OCI-LY1 (cell line): ENCODE data around the gene ASH1L.

Source experiments
- H2AFZ ChIP-seq: fragments of 200-600 bp; sonication (generic), shearing (Covaris generic); 2 replicates; pipeline ENCODE4 v1.6.0; 2014; ENCODE audit warnings: antibody characterized with exemption, mild to moderate bottlenecking, low read length
- H3F3A ChIP-seq: fragments of 200-600 bp; sonication (generic), shearing (Covaris generic); 2 replicates; pipeline ENCODE4 v1.6.0; 2014; ENCODE audit warnings: mild to moderate bottlenecking, antibody characterized with exemption, low read length, moderate library complexity; ENCODE audit not compliant: insufficient read depth
- H3K27ac ChIP-seq: fragments of 200-600 bp; sonication (generic); 2 replicates; pipeline ENCODE4 v1.5.1; 2014; ENCODE audit warnings: low read length, mixed run types, mild to moderate bottlenecking, low read depth; ENCODE audit not compliant: poor library complexity, severe bottlenecking
- H3K27me3 ChIP-seq: fragments of 200-600 bp; sonication (generic); 2 replicates; pipeline ENCODE4 v1.6.0; 2014; ENCODE audit warnings: antibody characterized with exemption, mild to moderate bottlenecking, low read length, moderate library complexity; ENCODE audit not compliant: insufficient read depth
- H3K36me3 ChIP-seq: fragments of 200-600 bp; sonication (generic); 2 replicates; pipeline ENCODE4 v1.6.1; 2014; ENCODE audit warnings: mild to moderate bottlenecking, antibody characterized with exemption, low read length, moderate library complexity, mixed read lengths; ENCODE audit not compliant: insufficient read depth
- H3K4me1 ChIP-seq: fragments of 200-600 bp; sonication (generic); 2 replicates; pipeline ENCODE4 v1.5.1; 2014; ENCODE audit warnings: mild to moderate bottlenecking, low read length, moderate library complexity; ENCODE audit not compliant: insufficient read depth, severe bottlenecking
- H3K4me2 ChIP-seq: fragments of 200-600 bp; sonication (generic), shearing (Covaris generic); 2 replicates; pipeline ENCODE4 v1.6.1; 2014; ENCODE audit warnings: low read length
- H3K4me3 ChIP-seq: fragments of 200-600 bp; sonication (generic); 2 replicates; pipeline ENCODE4 v1.5.1; 2014; ENCODE audit warnings: low read length, low read depth, mild to moderate bottlenecking, mixed read lengths; ENCODE audit not compliant: poor library complexity, severe bottlenecking
- H3K79me2 ChIP-seq: fragments of 200-600 bp; shearing (Covaris generic); 2 replicates; pipeline ENCODE4 v1.6.1; 2016; ENCODE audit warnings: mixed run types, low read length, mixed read lengths; ENCODE audit not compliant: insufficient read depth
- H3K9ac ChIP-seq: fragments of 200-600 bp; sonication (generic), shearing (Covaris generic); 2 replicates; pipeline ENCODE4 v1.6.1; 2014; ENCODE audit warnings: mild to moderate bottlenecking, low read length, mixed read lengths
- H3K9me2 ChIP-seq: fragments of 200-600 bp; sonication (generic), shearing (Covaris generic); 2 replicates; pipeline ENCODE4 v1.6.1; 2014; ENCODE audit warnings: low read depth, mild to moderate bottlenecking, low read length, mixed read lengths
- H3K9me3 ChIP-seq: fragments of 200-600 bp; shearing (Covaris generic); 2 replicates; pipeline ENCODE4 v1.6.1; 2014; ENCODE audit warnings: low read length, mixed read lengths
- H4K20me1 ChIP-seq: fragments of 200-600 bp; sonication (generic), shearing (Covaris generic); 2 replicates; pipeline ENCODE4 v1.6.0; 2016; ENCODE audit warnings: mild to moderate bottlenecking, low read length; ENCODE audit not compliant: insufficient read depth
- CTCF ChIP-seq: fragments of 200-600 bp; sonication (generic), shearing (Covaris generic); IDR thresholded peaks from 2 replicates; pipeline ENCODE4 v1.5.1; 2017; ENCODE audit warnings: mild to moderate bottlenecking, antibody characterized with exemption, low read length, moderate library complexity, mixed read lengths
- EZH2 ChIP-seq: fragments of 200-600 bp; sonication (generic), shearing (Covaris generic); IDR thresholded peaks from 2 replicates; pipeline ENCODE4 v1.8.0; 2017; ENCODE audit warnings: borderline replicate concordance, mixed run types, mild to moderate bottlenecking, antibody characterized with exemption, low read length, moderate library complexity, mixed read lengths

Gene ASH1L

GRCh38 chr1:155455588-155456195, 106.9 kb downstream of the ASH1L start:
- Histone ChIP-seq H2AFZ (no peak overlapping the region), H3K4me3 (no peak overlapping the region), H3K4me1 (no peaks in the 10 kb centered on the region), H3K79me2 (peaks cover 7% of the 10 kb centered on the region; the same call in 1 of the 2 replicates), H3K27me3 (no peaks in the 10 kb centered on the region), H3K36me3 (peaks cover 75% of the 10 kb centered on the region), H3K9me2 (no peaks in the 10 kb centered on the region), H3K27ac (no peak overlapping the region), H3K9me3 (no peaks in the 10 kb centered on the region), H3K9ac (no peak overlapping the region), H4K20me1 (no peaks in the 10 kb centered on the region), H3F3A (no peaks in the 10 kb centered on the region), H3K4me2 (no peak overlapping the region)
- TF ChIP-seq CTCF: no peak
- TF ChIP-seq EZH2: no peak

- Histone ChIP-seq H4K20me1 (no peaks in the 10 kb centered on the region), H2AFZ (no peak overlapping the region), H3F3A (no peaks in the 10 kb centered on the region), H3K79me2 (peaks cover 7% of the 10 kb centered on the region; the same call in 1 of the 2 replicates), H3K36me3 (peaks cover 76% of the 10 kb centered on the region), H3K27me3 (no peaks in the 10 kb centered on the region), H3K4me2 (no peak overlapping the region), H3K9me2 (no peaks in the 10 kb centered on the region), H3K27ac (no peak overlapping the region), H3K9me3 (no peaks in the 10 kb centered on the region), H3K4me3 (no peak overlapping the region), H3K9ac (no peak overlapping the region), H3K4me1 (no peaks in the 10 kb centered on the region)
- TF ChIP-seq CTCF (no peak), EZH2 (no peak)
Measured at GRCh38 chr1:155454096-155454495, 108.5 kb downstream of the ASH1L start.

DNA sequence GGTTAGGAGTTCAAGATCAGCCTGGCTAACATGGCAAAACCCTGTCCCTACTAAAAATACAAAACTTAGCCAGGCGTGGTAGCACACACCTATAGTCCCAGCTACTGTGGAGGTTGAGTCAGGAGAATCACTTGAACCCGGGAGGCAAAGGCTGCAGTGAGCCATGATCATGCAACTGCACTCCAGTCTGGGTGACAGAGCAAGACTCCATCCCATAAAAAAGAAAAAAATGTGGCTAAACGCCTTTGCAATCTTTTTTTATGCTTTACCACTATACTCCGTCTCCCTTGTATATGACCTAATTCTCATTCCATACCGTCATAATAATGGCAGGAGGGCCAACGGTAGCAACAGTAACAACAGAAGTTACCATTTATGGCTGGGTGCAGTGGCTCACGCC, 109.5 kb downstream of the ASH1L start:
- Histone ChIP-seq H3K9me2 (no peaks in the 10 kb centered on the region), H3K79me2 (peaks cover 7% of the 10 kb centered on the region; the same call in 1 of the 2 replicates), H3K4me3 (no peak overlapping the region), H3K4me1 (no peaks in the 10 kb centered on the region), H3K9me3 (no peaks in the 10 kb centered on the region), H3K9ac (no peak overlapping the region), H4K20me1 (no peaks in the 10 kb centered on the region), H3F3A (no peaks in the 10 kb centered on the region), H3K4me2 (no peak overlapping the region), H3K36me3 (peaks cover 78% of the 10 kb centered on the region), H3K27ac (no peak overlapping the region), H2AFZ (no peak overlapping the region), H3K27me3 (no peaks in the 10 kb centered on the region)
- TF ChIP-seq EZH2: no peak
- TF ChIP-seq CTCF: no peak
